H4 (cell line): ENCODE results near the gene ACYP2. TPM values are rescaled to one million over a fixed set of nuclear protein-coding genes. Genes with fewer than 3 reads are reported as not detected.
"Not testable (repeated sequence)": the region's sequence is repeated elsewhere in the genome, so short reads cannot be mapped to it uniquely, and the experiment has no call there.

Experiments
- DNase-seq: peaks from one replicate; pipeline ENCODE4 v3.0.0-alpha.2; 2015; ENCODE audit warnings: low spot score
- total RNA-seq: library from RNA; depleted of rRNA; stranded (reverse); fragments of >200 nt; shearing (Covaris generic); gene quantifications from 2 replicates; pipeline ENCODE4 v1.2.3, GENCODE V29; 2014

Gene ACYP2
- total RNA-seq, 1 experiment from 2014 or later, result 6.9 TPM

- DNase-seq, result not testable (repeated sequence)
Measured at GRCh38 chr2:54265081-54265480, 149.7 kb downstream of the ACYP2 start.

DNA sequence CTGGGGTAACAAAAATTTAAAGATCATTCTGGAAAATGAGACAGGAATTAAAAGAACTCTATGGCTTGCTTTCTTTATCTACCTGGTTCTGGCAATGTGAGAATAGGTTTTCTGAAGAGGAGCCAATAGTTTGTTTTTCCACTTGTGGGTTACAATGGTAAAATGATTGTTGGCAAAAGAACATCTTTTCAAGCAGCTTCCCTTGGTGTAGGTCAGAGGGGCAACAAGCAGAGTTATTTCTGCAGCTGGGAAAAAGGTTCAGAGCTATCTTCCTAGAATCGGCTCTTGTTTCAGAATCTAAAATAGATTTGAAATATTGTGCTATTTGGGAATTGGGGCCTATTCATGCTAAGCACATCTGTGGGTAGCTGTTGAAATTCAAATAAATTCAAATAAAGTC, 152.2 kb downstream of the ACYP2 start:
- no peak for DNase-seq

DNA sequence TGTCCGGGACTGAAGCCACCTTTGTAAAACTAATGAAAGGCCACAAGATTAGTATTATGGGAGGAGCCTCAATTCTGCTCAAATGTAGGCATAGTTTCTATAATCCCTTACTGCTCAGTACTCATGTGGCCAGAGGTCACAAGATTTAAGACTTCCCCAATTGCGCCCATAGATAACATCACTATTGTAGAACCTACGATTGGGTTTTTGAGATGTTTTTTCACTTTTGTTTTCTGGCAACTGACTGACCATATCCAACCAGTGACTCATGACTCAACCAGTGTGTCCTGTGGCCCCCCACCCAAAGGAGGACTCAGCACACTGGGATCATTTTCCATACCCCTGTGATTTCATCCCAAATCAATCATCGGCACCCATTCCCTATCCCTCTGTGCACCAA, 155.8 kb downstream of the ACYP2 start:
- no peak for DNase-seq

- DNase-seq, result no peak
Measured at GRCh38 chr2:54271843-54272627, 156.6 kb downstream of the ACYP2 start.

DNA sequence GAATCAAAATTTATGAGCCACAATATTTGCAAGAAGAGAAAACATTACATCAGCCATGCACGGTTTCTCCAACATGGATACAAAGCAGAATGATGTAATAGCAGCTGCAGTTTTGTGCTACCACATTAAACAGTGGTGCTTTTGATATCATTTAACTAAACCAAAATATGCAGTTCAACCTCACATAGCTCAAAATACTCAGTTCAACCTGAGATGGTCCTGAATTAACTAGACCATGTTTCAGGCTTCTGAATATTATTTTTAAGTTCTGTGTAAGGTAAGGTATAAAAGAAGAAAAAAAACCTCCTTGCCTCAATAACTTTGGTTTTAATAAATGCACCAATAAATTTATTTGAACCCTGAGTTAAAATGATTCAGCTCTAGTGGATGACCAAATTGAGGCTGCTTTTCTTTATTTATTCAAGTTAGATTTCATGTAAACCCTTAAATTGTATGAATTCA, 159.4 kb downstream of the ACYP2 start:
- DNase-seq, result peak; percentile 79

DNA sequence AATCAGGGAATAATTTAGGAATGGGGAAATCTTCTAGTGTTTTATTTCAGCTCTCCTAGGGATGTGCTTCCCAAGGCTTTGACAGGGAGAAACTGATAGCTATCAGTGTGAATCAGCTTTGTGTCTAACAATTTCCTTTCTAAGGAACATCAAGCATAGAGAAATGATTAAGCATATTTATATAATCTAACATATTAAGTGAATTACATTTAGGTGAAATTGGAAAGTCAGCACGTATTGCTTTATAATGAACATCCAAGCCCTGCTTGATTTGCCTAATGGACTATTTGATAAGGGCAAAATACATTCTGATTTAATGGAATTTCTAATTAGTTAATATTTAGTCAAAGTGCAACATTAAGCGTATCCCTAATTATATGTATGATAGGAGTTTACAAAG, 160.1 kb downstream of the ACYP2 start:
- DNase-seq, result no peak

GRCh38 chr2:54279385-54279784, 164.0 kb downstream of the ACYP2 start:
- DNase-seq, result no peak

GRCh38 chr2:54284826-54285225, 169.4 kb downstream of the ACYP2 start:
- DNase-seq, result no peak

DNA sequence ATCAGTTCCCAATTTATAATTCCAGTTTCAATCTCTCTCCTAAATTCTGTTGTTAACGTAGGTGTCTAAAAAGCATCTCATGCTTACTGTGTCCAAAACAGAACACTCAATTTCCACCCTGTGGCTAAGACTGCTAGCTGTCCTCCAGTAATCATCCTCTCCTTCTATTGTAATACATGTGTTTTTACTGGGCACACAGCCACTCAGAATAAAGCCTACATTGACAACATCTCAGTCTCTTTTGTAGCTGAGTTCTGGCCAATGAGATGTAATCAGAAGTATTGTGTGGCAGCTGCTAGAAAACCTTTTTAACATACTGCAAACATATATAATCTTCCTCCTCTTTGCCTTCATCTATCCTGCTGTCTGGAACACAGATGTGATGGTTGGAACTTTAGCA, 170.0 kb downstream of the ACYP2 start:
- no peak for DNase-seq

DNA sequence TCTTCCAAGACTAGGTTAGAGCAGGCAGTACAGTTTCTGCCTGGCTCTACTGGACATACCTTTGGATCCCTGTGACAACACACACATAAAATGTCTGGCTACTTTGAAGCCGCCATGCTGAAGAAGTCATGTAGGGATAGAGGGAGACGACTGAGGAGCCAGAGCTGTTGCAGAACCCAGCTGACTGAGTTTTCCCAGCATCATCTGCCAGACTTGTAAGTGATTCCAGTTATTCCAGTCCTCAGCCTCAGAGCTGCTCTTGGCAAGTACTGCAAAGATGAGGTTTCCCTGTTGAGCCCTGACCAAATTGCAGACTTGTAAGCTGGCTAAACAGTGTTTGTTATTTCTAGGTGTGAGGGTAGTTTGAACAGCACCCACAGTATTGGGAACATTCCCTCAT, 172.1 kb downstream of the ACYP2 start:
- no peak for DNase-seq

- no peak for DNase-seq
Measured at GRCh38 chr2:54289917-54290316, 174.5 kb downstream of the ACYP2 start.

DNA sequence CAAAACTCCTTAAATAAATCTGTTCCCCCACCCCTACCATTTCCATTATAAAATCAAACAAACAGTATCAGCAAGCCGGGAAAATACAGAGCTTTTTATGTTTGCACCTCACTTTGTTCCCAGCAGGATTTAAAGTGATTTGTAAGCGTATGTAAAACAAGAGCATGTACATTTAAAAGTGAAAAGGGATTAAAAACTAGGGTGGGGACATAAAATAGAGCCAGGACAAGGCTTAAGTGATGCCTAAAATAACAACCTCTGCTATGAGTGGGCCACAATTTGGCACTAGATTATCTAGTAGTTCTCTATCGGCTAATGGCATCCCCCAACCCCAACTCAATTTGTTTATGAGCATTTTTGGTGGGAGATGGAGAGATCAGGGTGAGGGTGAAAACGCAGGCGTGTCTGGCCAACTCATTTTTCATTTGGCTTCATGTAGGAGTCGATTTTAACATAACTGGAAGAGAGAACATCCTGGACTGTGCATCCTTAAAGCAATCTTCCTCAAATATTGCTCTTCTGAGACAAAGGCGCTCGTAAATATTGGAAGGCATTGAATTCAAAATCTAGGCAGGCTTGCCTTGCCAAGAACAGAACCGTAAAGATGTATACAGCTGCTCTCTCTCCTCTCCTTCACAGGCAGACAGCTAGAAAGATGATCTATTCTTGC, 175.1 kb downstream of the ACYP2 start:
- no peak for DNase-seq

DNA sequence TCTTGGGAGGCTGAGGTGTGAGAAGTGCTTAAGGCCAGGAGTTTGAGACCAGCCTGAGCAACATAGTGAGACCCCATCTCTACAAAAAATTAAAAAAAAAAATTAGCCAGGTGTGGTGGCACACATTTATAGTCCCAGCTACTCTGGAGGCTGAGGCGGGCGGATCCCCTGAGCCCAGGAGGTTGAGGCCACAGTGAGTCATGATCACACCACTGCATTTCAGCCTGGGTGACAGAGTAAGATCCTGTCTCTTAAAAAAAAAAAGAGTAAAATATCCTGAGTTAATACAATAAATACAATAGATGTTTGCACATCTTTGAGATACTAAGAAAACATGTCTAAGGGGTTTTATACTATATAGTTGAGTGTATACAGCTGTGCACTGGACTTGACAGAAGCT, 179.2 kb downstream of the ACYP2 start:
- DNase-seq, result not testable (repeated sequence)

GRCh38 chr2:54295911-54296310, 180.5 kb downstream of the ACYP2 start:
- DNase-seq, result peak; percentile 30

DNA sequence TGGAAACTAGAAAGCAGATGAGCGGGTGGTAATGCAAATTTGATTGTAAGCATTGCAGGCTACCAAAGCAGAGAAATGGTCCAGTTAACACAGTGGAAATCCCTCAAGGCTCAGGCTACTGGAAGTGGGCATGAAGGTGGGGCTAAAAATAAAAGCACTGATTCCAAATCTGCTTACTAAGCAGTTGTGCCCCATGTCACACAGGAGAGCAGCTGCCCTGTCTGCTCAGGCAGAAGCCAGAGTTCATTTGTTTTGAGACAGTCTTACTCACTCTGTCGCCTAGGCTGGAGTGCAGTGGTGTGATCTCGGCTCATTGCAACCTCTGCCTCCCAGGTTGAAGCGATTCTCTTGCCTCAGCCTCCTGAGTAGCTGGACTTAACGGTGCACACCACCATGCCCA, 183.1 kb downstream of the ACYP2 start:
- DNase-seq, result no peak

DNA sequence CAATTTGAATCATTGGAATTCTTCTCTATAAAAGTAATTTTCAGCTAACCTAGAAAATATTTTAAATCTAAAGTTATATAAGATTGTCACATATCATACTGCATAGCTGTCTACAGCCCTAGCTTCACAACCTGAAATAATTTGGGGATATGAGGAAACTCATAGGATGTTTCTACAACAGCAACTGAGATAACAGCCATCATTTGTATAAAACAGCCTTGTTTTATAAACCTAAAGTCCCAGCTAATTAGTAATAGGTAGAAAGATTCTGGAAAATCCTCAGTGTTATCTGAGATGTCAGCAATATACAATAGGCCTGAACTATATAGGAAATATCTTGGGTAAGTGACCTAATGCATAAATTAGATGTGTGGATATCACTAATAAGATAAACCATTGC, 188.2 kb downstream of the ACYP2 start:
- no peak for DNase-seq

DNA sequence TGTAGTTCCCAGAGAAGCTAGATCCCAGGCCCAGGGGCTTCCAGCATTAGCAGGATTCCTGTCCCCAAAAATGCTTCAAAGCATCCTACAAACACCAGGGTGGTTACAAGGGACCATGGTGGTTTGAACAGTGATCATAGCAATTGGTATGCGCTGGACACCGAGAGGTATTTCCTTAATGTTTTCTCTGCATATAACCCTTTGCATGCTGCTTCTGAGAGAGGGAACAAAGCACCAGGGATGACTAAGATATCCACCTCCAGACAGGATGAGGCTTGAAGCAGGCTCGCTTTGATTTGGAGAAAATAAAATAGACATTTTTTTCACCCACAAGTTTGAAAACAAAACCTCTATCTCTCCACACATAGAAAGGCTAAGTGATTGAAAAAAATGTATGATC, 191.1 kb downstream of the ACYP2 start:
- DNase-seq, result no peak

DNA sequence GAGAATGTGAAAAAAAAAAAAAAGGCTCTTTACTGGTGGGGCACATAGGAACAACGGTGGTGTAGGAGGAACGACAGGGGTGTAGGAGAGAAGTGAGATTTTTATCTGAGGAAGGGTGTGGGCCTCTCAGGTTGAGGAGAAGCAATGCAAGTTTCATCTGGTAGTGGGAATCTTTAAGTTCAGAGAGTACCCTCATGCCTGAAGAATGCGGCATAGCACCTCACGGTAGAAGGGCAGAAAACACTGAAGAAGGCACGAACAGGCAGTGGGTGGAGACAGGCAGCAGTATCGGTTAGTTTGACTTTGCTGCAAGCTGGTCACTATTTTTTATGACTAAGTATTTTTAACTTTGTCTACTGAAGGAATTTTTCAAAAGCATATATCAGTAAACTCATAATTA, 192.8 kb downstream of the ACYP2 start:
- DNase-seq, result no peak

GRCh38 chr2:54308782-54309181, 193.4 kb downstream of the ACYP2 start:
- DNase-seq, result no peak

DNA sequence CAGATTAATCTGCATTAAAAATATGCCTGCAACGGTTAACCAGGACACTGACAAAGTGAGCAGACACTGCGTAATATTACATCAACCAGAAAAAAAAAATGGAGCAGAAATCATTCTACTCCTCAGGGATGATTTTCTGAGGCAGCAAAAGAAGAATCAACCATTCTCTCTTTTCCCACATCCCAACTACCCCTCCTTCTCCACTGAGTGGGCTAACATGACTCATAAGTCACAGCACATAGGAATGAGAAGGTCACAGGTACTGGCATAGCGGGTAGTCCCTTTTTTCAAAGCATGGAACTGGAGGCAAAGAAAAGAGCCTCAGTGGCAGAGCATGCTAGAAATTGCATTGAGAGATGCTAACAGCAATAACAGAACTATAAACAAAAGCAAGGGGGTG, 194.9 kb downstream of the ACYP2 start:
- DNase-seq, result no peak

DNA sequence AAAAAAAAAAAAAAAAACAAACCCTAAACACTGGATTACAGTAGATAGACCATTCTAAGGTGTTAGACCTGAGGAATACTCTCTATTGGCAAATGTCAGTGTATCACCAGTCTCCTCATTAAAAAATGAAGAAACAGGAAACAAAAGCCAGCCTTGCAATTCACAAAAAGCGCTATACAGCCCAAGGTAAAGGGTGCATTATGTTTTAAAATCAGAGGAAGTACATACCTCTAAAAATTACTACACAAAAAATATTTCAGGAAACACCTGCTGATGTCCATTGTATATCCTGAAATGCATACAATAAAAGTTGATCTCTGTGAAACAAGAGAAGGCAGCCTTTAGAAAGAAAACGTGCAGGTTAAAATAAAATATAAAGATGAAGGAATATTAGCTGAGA, 195.5 kb downstream of the ACYP2 start:
- no peak for DNase-seq

DNA sequence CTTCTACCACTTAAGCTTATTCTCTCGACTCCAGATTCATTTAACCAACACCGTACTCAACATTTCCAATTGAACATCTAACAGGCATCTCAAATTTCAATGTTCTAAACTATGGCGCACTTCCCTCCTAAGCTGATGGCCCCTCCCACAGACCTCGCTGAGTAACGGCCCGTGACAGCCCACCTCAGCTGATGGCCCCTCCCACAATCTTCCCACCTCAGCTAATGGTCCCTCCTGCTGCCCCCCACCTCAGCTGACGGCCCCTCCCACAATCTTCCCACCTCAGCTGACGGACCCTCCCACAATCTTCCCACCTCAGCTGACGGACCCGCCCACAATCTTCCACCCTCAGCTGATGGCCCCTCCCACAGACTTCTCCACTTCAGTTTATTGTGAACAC, 197.7 kb downstream of the ACYP2 start:
- DNase-seq, result no peak

GRCh38 chr2:54317973-54318372, 202.6 kb downstream of the ACYP2 start:
- no peak for DNase-seq
